B cell (primary cell): ENCODE data around the gene GPR27.

Source experiments
- EZH2 ChIP-seq: IDR thresholded peaks from 2 replicates; pipeline ENCODE4 v1.6.1; 2012; ENCODE audit warnings: borderline replicate concordance, low read depth, mild to moderate bottlenecking, moderate library complexity, low read length; ENCODE audit not compliant: insufficient read depth, poor library complexity, severe bottlenecking
- TF ChIP-seq, protein P1 (sequence below): fragments of 200-600 bp; IDR thresholded peaks from one replicate; pipeline ENCODE4 v1.8.0; 2022; ENCODE audit warnings: antibody characterized with exemption, mild to moderate bottlenecking

DNA sequence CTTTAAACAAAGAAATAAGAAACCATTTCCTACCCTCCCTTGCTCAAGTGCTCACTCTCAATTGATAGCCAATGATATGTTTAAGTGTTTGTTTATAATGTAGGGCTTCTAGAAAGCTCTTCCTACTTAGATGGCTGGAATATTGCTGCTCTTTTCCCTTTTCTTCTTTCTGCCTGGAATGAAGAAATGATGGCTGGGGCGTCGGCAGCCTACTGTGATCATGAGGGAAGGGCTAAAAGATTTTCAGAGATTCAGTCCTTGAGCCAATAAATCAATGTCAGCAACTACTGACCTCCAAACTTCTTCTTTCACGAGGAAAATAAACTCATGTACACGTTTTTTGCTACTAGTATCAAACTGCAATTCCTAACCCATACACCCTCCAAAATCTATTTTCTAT lies 2.1 kb upstream of the GPR27 start:
- TF ChIP-seq, protein P1, sequence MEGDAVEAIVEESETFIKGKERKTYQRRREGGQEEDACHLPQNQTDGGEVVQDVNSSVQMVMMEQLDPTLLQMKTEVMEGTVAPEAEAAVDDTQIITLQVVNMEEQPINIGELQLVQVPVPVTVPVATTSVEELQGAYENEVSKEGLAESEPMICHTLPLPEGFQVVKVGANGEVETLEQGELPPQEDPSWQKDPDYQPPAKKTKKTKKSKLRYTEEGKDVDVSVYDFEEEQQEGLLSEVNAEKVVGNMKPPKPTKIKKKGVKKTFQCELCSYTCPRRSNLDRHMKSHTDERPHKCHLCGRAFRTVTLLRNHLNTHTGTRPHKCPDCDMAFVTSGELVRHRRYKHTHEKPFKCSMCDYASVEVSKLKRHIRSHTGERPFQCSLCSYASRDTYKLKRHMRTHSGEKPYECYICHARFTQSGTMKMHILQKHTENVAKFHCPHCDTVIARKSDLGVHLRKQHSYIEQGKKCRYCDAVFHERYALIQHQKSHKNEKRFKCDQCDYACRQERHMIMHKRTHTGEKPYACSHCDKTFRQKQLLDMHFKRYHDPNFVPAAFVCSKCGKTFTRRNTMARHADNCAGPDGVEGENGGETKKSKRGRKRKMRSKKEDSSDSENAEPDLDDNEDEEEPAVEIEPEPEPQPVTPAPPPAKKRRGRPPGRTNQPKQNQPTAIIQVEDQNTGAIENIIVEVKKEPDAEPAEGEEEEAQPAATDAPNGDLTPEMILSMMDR = no peak
- TF ChIP-seq EZH2 = no peak
